ENCODE results near the gene AP1G2.

- TF ChIP-seq CTCF (IDR thresholded peaks at IDR 0.05) (no peak), POLR2A (IDR thresholded peaks at IDR 0.05) (no peak)
Observed at GRCh38 chr14:23600806-23601205, 33.2 kb upstream of the AP1G2 start.

Measured in uterus (tissue), 2 donors.